ENCODE measurements around the gene SRSF4. TPM values are rescaled to one million over a fixed set of nuclear protein-coding genes. Genes with fewer than 3 reads are reported as not detected.

SRSF4 gene
- polyA plus RNA-seq, 1 donor: 149 TPM

DNA sequence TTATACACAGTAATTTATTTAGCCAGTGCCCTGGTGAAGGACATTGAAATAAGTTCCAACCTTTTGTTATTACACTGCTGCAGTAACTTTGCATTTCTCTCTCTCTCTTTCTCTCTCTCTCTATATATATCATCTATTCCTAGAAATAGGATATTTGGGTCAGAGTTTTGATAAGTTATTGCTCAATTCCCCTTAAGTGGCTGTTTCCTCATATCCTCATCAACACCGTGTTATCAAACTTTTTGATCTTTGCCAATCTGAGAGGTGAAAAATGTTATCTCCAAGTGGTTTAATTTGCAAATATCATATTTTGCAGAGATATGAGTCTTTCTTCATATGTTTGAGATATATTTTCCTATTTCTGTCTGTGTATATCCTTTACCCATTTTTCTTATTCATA lies 1.6 kb upstream of the SRSF4 start:
- peaks cover 19% of the 10 kb centered on the region for H3K4me1 ChIP-seq (ENCODE audit: control insufficient read depth, insufficient read depth, low read length)
- no peak overlapping the region for H3K4me3 ChIP-seq (ENCODE audit: low read length)
- H3K36me3 ChIP-seq (ENCODE audit: control insufficient read depth, insufficient read depth, low read length): peaks cover 6% of the 10 kb centered on the region
- H3K27ac ChIP-seq (ENCODE audit: low read length): no peak overlapping the region
- WGBS (ENCODE audit: insufficient coverage, low lambda C conversion rate): no CpG with 5 or more reads among the region's 1 CpG
- no peaks in the 10 kb centered on the region for H3K9me3 ChIP-seq (ENCODE audit: control insufficient read depth, low read depth, low read length)
- no peak for DNase-seq
- no peaks in the 10 kb centered on the region for H3K27me3 ChIP-seq (ENCODE audit: control insufficient read depth, insufficient read depth, low read length)

DNA sequence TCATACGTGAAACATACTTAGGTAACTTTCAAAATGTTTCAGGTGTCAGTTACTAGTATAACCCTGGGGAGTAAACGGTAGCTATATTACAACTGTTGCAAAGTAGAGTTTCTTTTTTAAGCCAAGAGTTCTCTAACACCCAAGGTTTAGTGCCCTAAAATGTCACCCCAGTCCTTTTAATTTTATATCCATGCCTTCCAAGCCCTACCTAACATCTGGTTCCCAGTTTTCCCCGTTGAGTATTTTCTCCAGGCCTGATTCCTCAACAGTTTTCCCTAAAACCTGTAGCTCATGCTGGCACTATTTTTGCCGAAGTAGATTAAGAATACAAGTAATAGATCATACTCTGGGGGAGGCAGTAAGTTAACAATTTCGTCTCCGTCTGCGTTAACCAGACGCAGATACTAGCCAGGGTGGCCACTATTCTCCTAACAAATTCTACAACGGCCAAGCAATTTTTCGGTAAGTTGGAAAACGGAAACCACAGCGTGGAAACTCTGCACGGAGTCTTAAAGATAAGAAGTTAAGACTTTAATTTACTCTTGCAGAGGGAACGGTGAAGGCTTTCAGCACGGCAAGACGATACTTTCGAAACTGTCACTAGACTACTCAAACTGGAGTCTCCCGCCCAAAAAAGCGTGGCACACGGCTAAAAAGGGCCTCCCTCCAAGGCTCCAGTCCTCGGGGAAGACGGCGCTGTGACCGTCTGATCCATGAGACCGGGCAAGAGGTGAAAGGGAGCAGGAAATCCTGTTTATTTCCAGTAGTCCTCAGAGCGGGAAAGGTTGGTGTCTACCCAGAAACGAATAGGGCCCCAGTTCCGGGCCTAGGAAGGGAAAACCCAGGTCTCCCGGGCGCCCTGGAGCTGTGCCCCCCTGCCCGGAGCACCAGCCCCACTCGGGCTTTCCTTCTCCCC lies 945 bp downstream of the SRSF4 start:
- no CpG with 5 or more reads among the region's 32 CpGs for WGBS (ENCODE audit: insufficient coverage, low lambda C conversion rate)
- H3K4me3 ChIP-seq (ENCODE audit: low read length): peak overlapping the region; percentile 99
- peaks cover 6% of the 10 kb centered on the region for H3K36me3 ChIP-seq (ENCODE audit: control insufficient read depth, insufficient read depth, low read length)
- DNase-seq: no peak
- no peaks in the 10 kb centered on the region for H3K9me3 ChIP-seq (ENCODE audit: control insufficient read depth, low read depth, low read length)
- H3K27me3 ChIP-seq (ENCODE audit: control insufficient read depth, insufficient read depth, low read length): no peaks in the 10 kb centered on the region
- H3K27ac ChIP-seq (ENCODE audit: low read length): peak overlapping the region; percentile 100
- peaks cover 14% of the 10 kb centered on the region for H3K4me1 ChIP-seq (ENCODE audit: control insufficient read depth, insufficient read depth, low read length)

DNA sequence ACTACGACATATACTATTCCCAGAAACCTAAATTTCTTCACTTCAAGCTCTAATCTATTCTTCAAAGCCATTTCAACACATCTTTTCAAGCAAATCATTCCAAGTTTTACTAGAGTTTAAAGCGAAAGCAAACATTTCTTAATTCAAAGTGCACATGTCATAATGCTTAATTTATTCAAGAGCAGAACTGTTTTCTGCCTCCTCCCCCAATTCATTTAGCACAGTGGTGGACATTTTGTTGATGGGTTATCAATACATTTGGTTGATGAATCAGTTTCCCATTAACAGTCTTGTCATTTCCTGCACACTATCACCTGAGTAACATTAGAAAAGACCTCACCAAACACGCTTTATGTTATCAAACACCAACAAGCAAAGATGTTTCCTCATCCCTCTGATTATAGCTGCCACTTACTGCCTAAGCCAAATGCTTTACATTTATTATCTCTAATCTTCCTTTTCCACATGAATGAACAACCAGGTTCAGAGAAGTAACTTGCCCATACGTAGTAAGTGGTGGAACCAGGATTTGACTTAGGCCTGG lies 2.0 kb downstream of the SRSF4 start:
- peaks cover 4% of the 10 kb centered on the region for H3K9me3 ChIP-seq (ENCODE audit: control insufficient read depth, low read depth, low read length)
- peaks cover 6% of the 10 kb centered on the region for H3K36me3 ChIP-seq (ENCODE audit: control insufficient read depth, insufficient read depth, low read length)
- WGBS (ENCODE audit: insufficient coverage, low lambda C conversion rate): 14% methylated on average over 2 of the region's 4 CpGs
- peak overlapping the region; percentile 100 for H3K27ac ChIP-seq (ENCODE audit: low read length)
- peaks cover 14% of the 10 kb centered on the region for H3K4me1 ChIP-seq (ENCODE audit: control insufficient read depth, insufficient read depth, low read length)
- no peaks in the 10 kb centered on the region for H3K27me3 ChIP-seq (ENCODE audit: control insufficient read depth, insufficient read depth, low read length)
- peak in 1 of 2 donors; percentile 68 for DNase-seq
- peak overlapping the region; percentile 99 for H3K4me3 ChIP-seq (ENCODE audit: low read length)

DNA sequence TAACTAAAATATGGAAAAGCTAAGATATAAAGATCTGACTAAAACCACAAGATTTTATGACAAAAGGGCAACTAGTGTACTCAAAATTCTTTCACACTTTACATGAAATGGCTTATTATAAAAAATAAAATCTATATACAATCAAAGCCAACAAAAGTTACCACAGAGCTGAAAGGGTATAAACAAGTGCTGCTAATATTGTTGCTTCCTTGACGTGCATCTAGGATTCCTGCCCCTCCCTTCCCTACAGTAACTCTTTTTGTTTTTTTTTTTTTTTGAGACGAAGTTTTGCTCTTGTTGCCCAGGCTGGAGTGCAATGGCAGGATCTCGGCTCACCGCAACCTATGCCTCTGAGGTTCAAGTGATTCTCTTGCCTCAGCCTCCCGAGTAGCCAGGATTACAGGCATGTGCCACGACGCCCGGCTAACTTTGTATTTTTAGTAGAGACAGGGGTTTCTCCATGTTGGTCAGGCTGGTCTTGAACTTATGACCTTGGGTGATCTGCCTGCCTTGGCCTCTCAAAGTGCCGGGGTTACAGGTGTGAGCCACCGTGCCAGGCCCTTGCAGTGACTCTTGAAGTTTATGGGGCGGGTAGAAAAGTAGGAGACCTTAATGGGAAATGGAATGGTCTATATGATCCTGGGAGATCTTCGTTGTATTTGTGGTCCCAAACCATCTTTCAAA lies 4.5 kb downstream of the SRSF4 start:
- Histone ChIP-seq H3K36me3 (ENCODE audit: control insufficient read depth, insufficient read depth, low read length) (peaks cover 10% of the 10 kb centered on the region), H3K4me1 (ENCODE audit: control insufficient read depth, insufficient read depth, low read length) (peaks cover 10% of the 10 kb centered on the region), H3K27me3 (ENCODE audit: control insufficient read depth, insufficient read depth, low read length) (no peaks in the 10 kb centered on the region), H3K4me3 (ENCODE audit: low read length) (no peak overlapping the region), H3K27ac (ENCODE audit: low read length) (peak overlapping the region; percentile 2), H3K9me3 (ENCODE audit: control insufficient read depth, low read depth, low read length) (peaks cover 4% of the 10 kb centered on the region)
- DNase-seq: no peak
- WGBS (ENCODE audit: insufficient coverage, low lambda C conversion rate): 65% methylated on average over 2 of the region's 12 CpGs

DNA sequence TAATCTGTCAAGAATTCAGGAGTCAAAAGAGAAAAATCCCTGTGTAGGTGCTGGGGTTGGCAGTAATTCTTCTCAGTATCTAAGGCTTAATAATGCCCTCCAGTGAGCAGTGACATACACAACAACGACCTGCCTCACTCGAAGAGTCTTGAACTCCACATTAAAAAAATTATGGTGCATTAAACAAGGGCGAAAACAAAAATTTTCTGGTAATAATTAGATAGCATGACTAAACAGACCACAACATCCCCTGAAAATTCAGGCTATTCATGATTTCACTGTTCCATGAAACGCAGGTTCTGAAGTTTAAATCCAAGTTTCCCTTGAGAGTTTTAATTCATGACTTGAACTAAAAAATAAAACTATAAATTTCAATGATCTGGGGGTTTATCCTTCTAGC lies 5.1 kb downstream of the SRSF4 start:
- Histone ChIP-seq H3K27ac (ENCODE audit: low read length) (peak overlapping the region; percentile 2), H3K4me3 (ENCODE audit: low read length) (no peak overlapping the region), H3K36me3 (ENCODE audit: control insufficient read depth, insufficient read depth, low read length) (peaks cover 10% of the 10 kb centered on the region), H3K9me3 (ENCODE audit: control insufficient read depth, low read depth, low read length) (peaks cover 4% of the 10 kb centered on the region), H3K27me3 (ENCODE audit: control insufficient read depth, insufficient read depth, low read length) (no peaks in the 10 kb centered on the region), H3K4me1 (ENCODE audit: control insufficient read depth, insufficient read depth, low read length) (peaks cover 10% of the 10 kb centered on the region)
- no peak for DNase-seq
- 61% methylated on average over 3 of the region's 4 CpGs for WGBS (ENCODE audit: insufficient coverage, low lambda C conversion rate)

DNA sequence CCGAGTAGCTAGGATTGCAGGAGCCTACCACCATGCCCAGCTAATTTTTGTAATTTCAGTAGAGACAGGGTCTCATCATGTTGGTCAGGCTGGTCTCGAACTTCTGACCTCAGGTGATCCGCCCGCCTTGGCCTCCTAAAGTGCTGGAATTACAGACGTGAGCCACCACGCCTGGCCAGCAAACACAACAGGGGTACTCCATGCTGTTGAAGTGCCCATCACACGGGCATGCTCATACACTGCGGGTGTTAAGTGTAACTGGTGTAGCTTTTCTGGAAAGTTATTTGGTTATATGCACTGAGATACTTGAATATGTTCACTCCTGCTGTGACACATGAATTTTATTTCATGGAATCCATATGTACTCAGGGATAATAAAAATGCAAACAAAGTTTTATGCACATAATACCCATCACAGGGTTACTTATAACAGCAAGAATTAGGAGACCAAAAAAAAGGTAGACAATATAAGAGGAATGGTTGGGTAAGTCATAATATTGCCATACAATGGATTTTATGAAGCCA lies 9.2 kb downstream of the SRSF4 start:
- peaks cover 8% of the 10 kb centered on the region for H3K4me1 ChIP-seq (ENCODE audit: control insufficient read depth, insufficient read depth, low read length)
- no CpG with 5 or more reads among the region's 8 CpGs for WGBS (ENCODE audit: insufficient coverage, low lambda C conversion rate)
- H3K27me3 ChIP-seq (ENCODE audit: control insufficient read depth, insufficient read depth, low read length): no peaks in the 10 kb centered on the region
- peaks cover 4% of the 10 kb centered on the region for H3K9me3 ChIP-seq (ENCODE audit: control insufficient read depth, low read depth, low read length)
- DNase-seq: no peak
- H3K4me3 ChIP-seq (ENCODE audit: low read length): no peak overlapping the region
- no peak overlapping the region for H3K27ac ChIP-seq (ENCODE audit: low read length)
- H3K36me3 ChIP-seq (ENCODE audit: control insufficient read depth, insufficient read depth, low read length): peaks cover 9% of the 10 kb centered on the region

DNA sequence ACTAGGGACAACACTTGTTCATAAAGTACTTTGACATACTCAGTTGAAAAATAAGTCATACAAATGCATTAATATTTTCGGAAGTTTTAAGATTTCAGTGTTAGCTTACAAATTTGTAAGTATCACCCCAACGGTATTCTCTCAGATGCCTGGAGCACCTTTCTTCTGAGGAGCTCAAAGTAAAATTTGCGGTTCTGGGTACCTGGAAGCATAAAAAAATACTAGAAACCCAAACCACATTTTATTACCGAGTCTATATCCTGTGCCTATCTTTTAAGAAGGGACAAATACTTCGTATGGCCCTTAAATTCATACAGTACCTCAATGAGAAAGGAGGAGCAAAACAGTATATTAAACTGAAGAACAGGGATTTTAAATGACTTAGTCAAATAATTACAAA lies 10.2 kb downstream of the SRSF4 start:
- H3K4me3 ChIP-seq (ENCODE audit: low read length): no peak overlapping the region
- 97% methylated on average over 5 of the region's 5 CpGs for WGBS (ENCODE audit: insufficient coverage, low lambda C conversion rate)
- no peak overlapping the region for H3K27ac ChIP-seq (ENCODE audit: low read length)
- no peaks in the 10 kb centered on the region for H3K27me3 ChIP-seq (ENCODE audit: control insufficient read depth, insufficient read depth, low read length)
- H3K9me3 ChIP-seq (ENCODE audit: control insufficient read depth, low read depth, low read length): peaks cover 4% of the 10 kb centered on the region
- peaks cover 18% of the 10 kb centered on the region for H3K4me1 ChIP-seq (ENCODE audit: control insufficient read depth, insufficient read depth, low read length)
- DNase-seq: no peak
- H3K36me3 ChIP-seq (ENCODE audit: control insufficient read depth, insufficient read depth, low read length): peaks cover 13% of the 10 kb centered on the region

DNA sequence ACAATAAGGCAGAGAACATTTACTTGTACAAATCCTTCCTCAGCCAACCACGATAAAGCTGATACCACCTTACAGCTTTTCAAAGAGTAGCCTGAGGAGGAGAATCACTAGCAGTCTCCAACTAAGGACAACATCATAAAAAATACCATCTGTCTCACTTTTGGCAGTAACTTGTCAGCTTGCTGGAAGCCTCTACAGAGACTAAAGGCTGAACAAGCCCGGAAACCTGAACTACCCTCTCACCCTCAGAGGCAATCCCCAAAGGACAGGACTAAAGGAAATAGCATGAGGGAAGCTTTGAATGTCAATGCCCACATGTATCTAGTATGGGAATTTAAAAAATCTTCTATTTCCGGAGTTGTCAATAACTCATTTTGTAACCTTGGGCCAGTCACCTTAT lies 10.6 kb downstream of the SRSF4 start:
- H3K36me3 ChIP-seq (ENCODE audit: control insufficient read depth, insufficient read depth, low read length): peaks cover 15% of the 10 kb centered on the region
- H3K9me3 ChIP-seq (ENCODE audit: control insufficient read depth, low read depth, low read length): peaks cover 4% of the 10 kb centered on the region
- no peak overlapping the region for H3K27ac ChIP-seq (ENCODE audit: low read length)
- H3K4me1 ChIP-seq (ENCODE audit: control insufficient read depth, insufficient read depth, low read length): peaks cover 20% of the 10 kb centered on the region
- no peak for DNase-seq
- WGBS (ENCODE audit: insufficient coverage, low lambda C conversion rate): no CpG with 5 or more reads among the region's 3 CpGs
- H3K4me3 ChIP-seq (ENCODE audit: low read length): no peak overlapping the region
- no peaks in the 10 kb centered on the region for H3K27me3 ChIP-seq (ENCODE audit: control insufficient read depth, insufficient read depth, low read length)

DNA sequence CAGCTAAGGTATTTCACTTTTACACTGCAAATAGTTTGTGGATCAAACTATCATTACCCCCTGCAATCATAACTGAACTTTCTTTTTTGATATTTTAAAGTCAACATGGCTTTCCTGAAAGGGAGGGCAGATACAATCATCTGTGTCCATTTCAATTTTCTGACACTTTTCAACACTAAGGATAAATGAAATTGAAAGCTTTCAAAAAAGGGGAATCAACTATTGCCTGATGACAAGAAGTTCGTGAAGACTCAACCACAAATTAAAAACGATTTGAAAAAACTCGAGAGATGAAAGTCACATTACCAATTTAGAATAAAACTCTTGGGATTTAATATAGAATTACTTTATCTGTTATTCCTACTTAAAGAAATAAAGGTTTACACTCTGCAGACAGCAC lies 11.7 kb downstream of the SRSF4 start:
- Histone ChIP-seq H3K27me3 (ENCODE audit: control insufficient read depth, insufficient read depth, low read length) (no peaks in the 10 kb centered on the region), H3K27ac (ENCODE audit: low read length) (no peak overlapping the region), H3K36me3 (ENCODE audit: control insufficient read depth, insufficient read depth, low read length) (peaks cover 26% of the 10 kb centered on the region), H3K4me1 (ENCODE audit: control insufficient read depth, insufficient read depth, low read length) (peaks cover 31% of the 10 kb centered on the region), H3K9me3 (ENCODE audit: control insufficient read depth, low read depth, low read length) (peaks cover under 1% of the 10 kb centered on the region), H3K4me3 (ENCODE audit: low read length) (no peak overlapping the region)
- DNase-seq: no peak
- whole genome bisulfite sequencing (ENCODE audit: insufficient coverage, low lambda C conversion rate): 87% methylated on average over 3 of the region's 3 CpGs

DNA sequence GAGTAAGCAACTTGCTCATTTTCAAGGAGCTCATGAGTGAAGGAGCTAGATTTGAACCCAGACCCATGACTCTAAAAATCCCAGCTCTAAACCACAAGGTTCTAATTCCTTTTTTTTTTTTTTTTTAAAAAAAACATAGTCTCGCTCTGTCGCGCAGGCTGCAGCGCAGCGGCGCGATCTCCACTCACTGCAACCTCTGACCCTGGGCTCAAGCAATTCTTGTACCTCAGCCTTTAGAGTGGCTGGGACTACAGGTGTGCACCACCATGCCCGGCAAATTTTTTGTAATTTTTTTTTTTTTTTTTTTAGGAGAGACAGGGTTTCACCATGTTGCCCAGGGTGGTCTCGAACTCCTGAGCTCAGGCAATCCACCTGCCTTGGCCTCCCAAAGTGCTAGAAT lies 13.8 kb downstream of the SRSF4 start:
- peaks cover 26% of the 10 kb centered on the region for H3K36me3 ChIP-seq (ENCODE audit: control insufficient read depth, insufficient read depth, low read length)
- DNase-seq: no peak
- H3K4me3 ChIP-seq (ENCODE audit: low read length): no peak overlapping the region
- H3K4me1 ChIP-seq (ENCODE audit: control insufficient read depth, insufficient read depth, low read length): peaks cover 42% of the 10 kb centered on the region
- no peaks in the 10 kb centered on the region for H3K27me3 ChIP-seq (ENCODE audit: control insufficient read depth, insufficient read depth, low read length)
- H3K9me3 ChIP-seq (ENCODE audit: control insufficient read depth, low read depth, low read length): no peaks in the 10 kb centered on the region
- WGBS (ENCODE audit: insufficient coverage, low lambda C conversion rate): no CpG with 5 or more reads among the region's 9 CpGs
- H3K27ac ChIP-seq (ENCODE audit: low read length): no peak overlapping the region
